Stimulated activated CD4-positive, alpha-beta T cell treated with anti-CD3 and anti-CD28 coated beads, TNF-alpha, amount 100 ng/mL, for 4 hours (primary cell): Measurements from ENCODE around the gene AFAP1.
A peak's percentile ranks its signal among the peaks of the same experiment; 100 is the strongest.

Experiments
- DNase-seq, 3 experiments: peaks; one replicate each; pipeline ENCODE4 v3.0.0-alpha.2; 2020; ENCODE audit warnings: low read depth in 3 of 3

The AFAP1 gene

GRCh38 chr4:7770224-7771050 is 169.2 kb downstream of the AFAP1 start:
- DNase-seq, result no peak

- DNase-seq, result no peak
Observed at GRCh38 chr4:7769396-7770223, 170.1 kb downstream of the AFAP1 start.

- DNase-seq, result no peak
Observed at GRCh38 chr4:7768736-7769135, 170.9 kb downstream of the AFAP1 start.

- DNase-seq, result no peak
Observed at GRCh38 chr4:7767966-7768365, 171.7 kb downstream of the AFAP1 start.

GRCh38 chr4:7767526-7767925 is 172.1 kb downstream of the AFAP1 start:
- DNase-seq, result no peak

GRCh38 chr4:7766661-7767345 is 172.9 kb downstream of the AFAP1 start:
- DNase-seq, result no peak

- no peak for DNase-seq
Observed at GRCh38 chr4:7766086-7766485, 173.6 kb downstream of the AFAP1 start.

GRCh38 chr4:7765666-7766065 is 174.0 kb downstream of the AFAP1 start:
- no peak for DNase-seq

- DNase-seq, result no peak
Observed at GRCh38 chr4:7764466-7764865, 175.2 kb downstream of the AFAP1 start.

- no peak for DNase-seq
Observed at GRCh38 chr4:7763788-7764187, 175.9 kb downstream of the AFAP1 start.

GRCh38 chr4:7763106-7763505 is 176.6 kb downstream of the AFAP1 start:
- no peak for DNase-seq

- DNase-seq, result no peak
Observed at GRCh38 chr4:7762376-7763030, 177.2 kb downstream of the AFAP1 start.

GRCh38 chr4:7761720-7762119 is 177.9 kb downstream of the AFAP1 start:
- DNase-seq, result peak in 2 of 3 experiments; percentile 21 to 32

- no peak for DNase-seq
Observed at GRCh38 chr4:7761312-7761711, 178.3 kb downstream of the AFAP1 start.

- no peak for DNase-seq
Observed at GRCh38 chr4:7760706-7761105, 179.0 kb downstream of the AFAP1 start.

GRCh38 chr4:7760228-7760627 is 179.4 kb downstream of the AFAP1 start:
- DNase-seq, result no peak

- DNase-seq, result no peak
Observed at GRCh38 chr4:7759635-7760034, 180.0 kb downstream of the AFAP1 start.

- DNase-seq, result peak; percentile 37 to 60 (median 51)
Observed at GRCh38 chr4:7759216-7759615, 180.4 kb downstream of the AFAP1 start.

- no peak for DNase-seq
Observed at GRCh38 chr4:7758476-7758875, 181.2 kb downstream of the AFAP1 start.

GRCh38 chr4:7757501-7758471 is 181.9 kb downstream of the AFAP1 start:
- DNase-seq, result no peak
